Activated naive CD4-positive, alpha-beta T cell treated with anti-CD3 and anti-CD28 coated beads for 36 hours (primary cell): ENCODE measurements around the gene C19orf85. TPM values are rescaled to one million over a fixed set of nuclear protein-coding genes. Genes with fewer than 3 reads are reported as not detected.
"Not testable (repeated sequence)": the region's sequence is repeated elsewhere in the genome, so short reads cannot be mapped to it uniquely, and the experiment has no call there.

Experiments used
- CTCF ChIA-PET: fragments of 350-600 bp; sonication (Branson Sonifier 250); formaldehyde crosslinking; loops from one replicate; lab custom pipeline; 2021; ENCODE audit warnings: antibody characterized with exemption; lab: Charles Lee
- DNase-seq: peaks from one replicate; pipeline ENCODE4 v3.0.0-alpha.2; 2020
- H3K27ac Mint-ChIP-seq: one replicate; pipeline ENCODE4 v1.8.0; 2021; ENCODE audit warnings: mild to moderate bottlenecking, mixed read lengths
- H3K27me3 Mint-ChIP-seq: one replicate; pipeline ENCODE4 v1.8.0; 2021; ENCODE audit warnings: low read depth, mixed read lengths
- H3K36me3 Mint-ChIP-seq: one replicate; pipeline ENCODE4 v1.8.0; 2021; ENCODE audit warnings: low read depth, mixed read lengths
- H3K4me1 Mint-ChIP-seq: one replicate; pipeline ENCODE4 v1.8.0; 2021; ENCODE audit warnings: low read depth, mixed read lengths
- H3K4me3 Mint-ChIP-seq: one replicate; pipeline ENCODE4 v1.8.0; 2021; ENCODE audit warnings: mild to moderate bottlenecking, moderate library complexity, mixed read lengths
- H3K9me3 Mint-ChIP-seq: one replicate; pipeline ENCODE4 v1.8.0; 2021; ENCODE audit warnings: mixed read lengths
- intact Hi-C: fragments of 100-400 bp; cut with micrococcal nuclease; formaldehyde crosslinking; loops from one replicate; pipeline ENCODE4 v1.15.1; 2023
- total RNA-seq, 2 experiments: library from RNA; stranded (reverse); gene quantifications; one replicate each; pipeline ENCODE4 v1.2.3, GENCODE V29; 2021

The C19orf85 gene
- total RNA-seq, result not detected

- intact Hi-C loops, result no loop called here
- peaks cover 22% of the 10 kb centered on the region for H3K4me1 Mint-ChIP-seq
- H3K27me3 Mint-ChIP-seq, result no peaks in the 10 kb centered on the region
Measured at GRCh38 chr19:55464662-55465054, at the start of gene C19orf85. TSS of gene C19orf85 (minus strand) at chr19:55464751. CDS start at chr19:55464554, 197 bp downstream.

GRCh38 chr19:55508120-55508519, 43.6 kb upstream of the C19orf85 start:
- intact Hi-C loops, result no loop called here
- Mint-ChIP-seq H3K36me3 (no peaks in the 10 kb centered on the region), H3K27ac (no peak overlapping the region), H3K4me3 (no peak overlapping the region), H3K4me1 (peaks cover 8% of the 10 kb centered on the region), H3K27me3 (peaks cover 9% of the 10 kb centered on the region), H3K9me3 (no peaks in the 10 kb centered on the region)
- no peak for DNase-seq
- CTCF ChIA-PET, result interaction anchor here (1.1 to 1.2 kb wide), 3 partner anchors 8 to 46 kb away, joined by 3 to 4 read pairs (median 4); partner anchors contain the start of gene ISOC2

More at GRCh38 chr19:55464662-55465054, at the start of gene C19orf85:
- Mint-ChIP-seq H3K4me3 (no peak within 1 kb of the TSS), H3K9me3 (no peaks in the 10 kb centered on the region), H3K27ac (no peak within 1 kb of the TSS), H3K36me3 (no peaks in the 10 kb centered on the region)
- CTCF ChIA-PET, result no interaction called here
- no peak for DNase-seq

GRCh38 chr19:55504981-55505380, 40.4 kb upstream of the C19orf85 start:
- DNase-seq, result no peak
- CTCF ChIA-PET, result interaction anchor here (0.6 to 3.5 kb wide), 9 partner anchors 12 to 364 kb away, joined by 3 to 64 read pairs (median 7); partner anchors contain the start of genes ZNF628 and ZNF784
- peaks cover 3% of the 10 kb centered on the region for H3K27me3 Mint-ChIP-seq
- H3K4me1 Mint-ChIP-seq, result peaks cover 14% of the 10 kb centered on the region
- H3K36me3 Mint-ChIP-seq, result no peaks in the 10 kb centered on the region
- H3K27ac Mint-ChIP-seq, result no peak overlapping the region
- no peak overlapping the region for H3K4me3 Mint-ChIP-seq
- intact Hi-C loops, result loop anchor here (1.0 to 5.0 kb wide), 3 partner anchors 37 to 364 kb away; no protein-coding TSS in a partner anchor
- no peaks in the 10 kb centered on the region for H3K9me3 Mint-ChIP-seq

GRCh38 chr19:55504252-55504603, 39.7 kb upstream of the C19orf85 start:
- no peak for DNase-seq
- CTCF ChIA-PET, result interaction anchor here (0.6 to 3.5 kb wide), 39 partner anchors 9 to 1235 kb away, joined by 3 to 64 read pairs (median 4); partner anchors contain the start of genes FIZ1, NAT14, SSC5D and ZNF628
- Mint-ChIP-seq H3K4me1 (peaks cover 14% of the 10 kb centered on the region), H3K27ac (no peak overlapping the region), H3K9me3 (no peaks in the 10 kb centered on the region), H3K4me3 (peak overlapping the region; percentile 62), H3K27me3 (peaks cover 3% of the 10 kb centered on the region), H3K36me3 (no peaks in the 10 kb centered on the region)
- intact Hi-C loops, result loop anchor here (1.0 to 5.0 kb wide), 3 partner anchors 36 to 363 kb away; no protein-coding TSS in a partner anchor

- Mint-ChIP-seq H3K4me1 (peaks cover 14% of the 10 kb centered on the region), H3K9me3 (no peaks in the 10 kb centered on the region), H3K27ac (peak overlapping the region; percentile 40), H3K27me3 (no peaks in the 10 kb centered on the region), H3K36me3 (no peaks in the 10 kb centered on the region), H3K4me3 (peak overlapping the region; percentile 62)
- CTCF ChIA-PET, result interaction anchor here (0.6 to 3.5 kb wide), 40 partner anchors 8 to 1235 kb away, joined by 3 to 64 read pairs (median 4); partner anchors contain the start of genes FIZ1, NAT14, SSC5D and ZNF628
- intact Hi-C loops, result loop anchor here (1.0 to 5.0 kb wide), 3 partner anchors 35 to 362 kb away; no protein-coding TSS in a partner anchor
- peak; percentile 90 for DNase-seq
Measured at GRCh38 chr19:55503502-55504251, 39.1 kb upstream of the C19orf85 start.

- Mint-ChIP-seq H3K27ac (peak overlapping the region; percentile 40), H3K27me3 (no peaks in the 10 kb centered on the region), H3K4me1 (peaks cover 14% of the 10 kb centered on the region), H3K4me3 (peak overlapping the region; percentile 62), H3K36me3 (no peaks in the 10 kb centered on the region), H3K9me3 (no peaks in the 10 kb centered on the region)
- DNase-seq, result no peak
- CTCF ChIA-PET, result interaction anchor here (0.7 to 3.5 kb wide), 16 partner anchors 9 to 362 kb away, joined by 3 to 64 read pairs (median 6); partner anchors contain the start of genes SSC5D and ZNF628
- intact Hi-C loops, result loop anchor here (5.0 kb wide), 1 partner anchor 211 kb away; no protein-coding TSS in a partner anchor
Measured at GRCh38 chr19:55503157-55503501, 38.6 kb upstream of the C19orf85 start.

- H3K27me3 Mint-ChIP-seq, result no peaks in the 10 kb centered on the region
- H3K4me3 Mint-ChIP-seq, result no peak overlapping the region
- no peaks in the 10 kb centered on the region for H3K9me3 Mint-ChIP-seq
- no peak overlapping the region for H3K27ac Mint-ChIP-seq
- CTCF ChIA-PET, result interaction anchor here (0.7 to 3.5 kb wide), 2 partner anchors 35 to 97 kb away, joined by 3 to 64 read pairs; partner anchors contain the start of gene FIZ1
- H3K36me3 Mint-ChIP-seq, result no peaks in the 10 kb centered on the region
- peaks cover 14% of the 10 kb centered on the region for H3K4me1 Mint-ChIP-seq
- intact Hi-C loops, result loop anchor here (5.0 kb wide), 1 partner anchor 210 kb away; no protein-coding TSS in a partner anchor
- no peak for DNase-seq
Measured at GRCh38 chr19:55502197-55502952, 37.8 kb upstream of the C19orf85 start.

GRCh38 chr19:55500368-55500952, 35.9 kb upstream of the C19orf85 start:
- Mint-ChIP-seq H3K4me1 (peaks cover 14% of the 10 kb centered on the region), H3K4me3 (no peak overlapping the region), H3K27me3 (no peaks in the 10 kb centered on the region), H3K27ac (no peak overlapping the region), H3K9me3 (no peaks in the 10 kb centered on the region), H3K36me3 (no peaks in the 10 kb centered on the region)
- CTCF ChIA-PET, result interaction anchor here (1.3 kb wide), 1 partner anchor 33 kb away, joined by 9 read pairs; no protein-coding TSS in a partner anchor
- no peak for DNase-seq
- intact Hi-C loops, result loop anchor here (5.0 kb wide), 1 partner anchor 208 kb away; no protein-coding TSS in a partner anchor

- no peak overlapping the region for H3K27ac Mint-ChIP-seq
- no peaks in the 10 kb centered on the region for H3K9me3 Mint-ChIP-seq
- H3K36me3 Mint-ChIP-seq, result no peaks in the 10 kb centered on the region
- DNase-seq, result no peak
- intact Hi-C loops, result no loop called here
- H3K27me3 Mint-ChIP-seq, result no peaks in the 10 kb centered on the region
- CTCF ChIA-PET, result interaction anchor here (1.0 to 2.3 kb wide), 2 partner anchors 31 to 131 kb away, joined by 3 to 12 read pairs; no protein-coding TSS in a partner anchor
- H3K4me3 Mint-ChIP-seq, result no peak overlapping the region
- H3K4me1 Mint-ChIP-seq, result peaks cover 9% of the 10 kb centered on the region
Measured at GRCh38 chr19:55498246-55498840, 33.8 kb upstream of the C19orf85 start.

- peaks cover 2% of the 10 kb centered on the region for H3K27me3 Mint-ChIP-seq
- no peaks in the 10 kb centered on the region for H3K36me3 Mint-ChIP-seq
- DNase-seq, result no peak
- intact Hi-C loops, result no loop called here
- H3K9me3 Mint-ChIP-seq, result no peaks in the 10 kb centered on the region
- CTCF ChIA-PET, result interaction anchor here (2.3 kb wide), 1 partner anchor 30 kb away, joined by 12 read pairs; no protein-coding TSS in a partner anchor
- H3K27ac Mint-ChIP-seq, result no peak overlapping the region
- H3K4me1 Mint-ChIP-seq, result peaks cover 6% of the 10 kb centered on the region
- H3K4me3 Mint-ChIP-seq, result no peak overlapping the region
Measured at GRCh38 chr19:55497763-55498162, 33.2 kb upstream of the C19orf85 start.

GRCh38 chr19:55496820-55497219, 32.3 kb upstream of the C19orf85 start:
- H3K4me3 Mint-ChIP-seq, H3K36me3 Mint-ChIP-seq, H3K27ac Mint-ChIP-seq, intact Hi-C loops, DNase-seq, H3K27me3 Mint-ChIP-seq, H3K9me3 Mint-ChIP-seq, H3K4me1 Mint-ChIP-seq: not testable (repeated sequence)
- CTCF ChIA-PET, result interaction anchor here (2.3 kb wide), 1 partner anchor 29 kb away, joined by 12 read pairs; no protein-coding TSS in a partner anchor
